Measurements from ENCODE around the gene CRKL.

The CRKL gene

GRCh38 chr22:20881869-20882815 is 35.1 kb upstream of the CRKL start:
- Histone ChIP-seq H3K27me3 (ENCODE audit: insufficient read depth, poor library complexity, severe bottlenecking) (no peaks in the 10 kb centered on the region), H3K27ac (replicated peaks) (no peak overlapping the region), H3K4me3 (replicated peaks; ENCODE audit: insufficient read depth, low read length) (no peak overlapping the region)
- TF ChIP-seq POLR2AphosphoS5 (IDR thresholded peaks at IDR 0.05; ENCODE audit: low read depth) (no peak), REST (IDR thresholded peaks at IDR 0.05; ENCODE audit: insufficient replicate concordance, low read depth) (no peak)
- no peak for DNase-seq (ENCODE audit: low read depth in 1 of 2, low spot score in 1 of 2)

- DNase-seq (ENCODE audit: low read depth in 1 of 2, low spot score in 1 of 2) = no peak
- H3K4me3 ChIP-seq (replicated peaks; ENCODE audit: insufficient read depth, low read length) = no peak overlapping the region
- H3K27ac ChIP-seq (replicated peaks) = no peak overlapping the region
- no peaks in the 10 kb centered on the region for H3K27me3 ChIP-seq (ENCODE audit: insufficient read depth, poor library complexity, severe bottlenecking)
- TF ChIP-seq SPI1 (IDR thresholded peaks at IDR 0.05; ENCODE audit: borderline replicate concordance, low read depth) (no peak), REST (IDR thresholded peaks at IDR 0.05; ENCODE audit: insufficient replicate concordance, low read depth) (no peak), CTCF (IDR thresholded peaks at IDR 0.05; ENCODE audit: insufficient read depth, low read length) (no peak), POLR2AphosphoS5 (IDR thresholded peaks at IDR 0.05; ENCODE audit: low read depth) (no peak), GABPA (IDR thresholded peaks at IDR 0.05; ENCODE audit: low read depth) (no peak)
Observed at GRCh38 chr22:20882855-20883254, 34.4 kb upstream of the CRKL start.

- TF ChIP-seq POLR2AphosphoS5 (IDR thresholded peaks at IDR 0.05; ENCODE audit: low read depth) (no peak), SPI1 (IDR thresholded peaks at IDR 0.05; ENCODE audit: borderline replicate concordance, low read depth) (no peak), REST (IDR thresholded peaks at IDR 0.05; ENCODE audit: insufficient replicate concordance, low read depth) (no peak), GABPA (IDR thresholded peaks at IDR 0.05; ENCODE audit: low read depth) (no peak), CTCF (IDR thresholded peaks at IDR 0.05; ENCODE audit: insufficient read depth, low read length) (no peak)
- no peak for DNase-seq (ENCODE audit: low read depth in 1 of 2, low spot score in 1 of 2)
- no peak overlapping the region for H3K4me3 ChIP-seq (replicated peaks; ENCODE audit: insufficient read depth, low read length)
- H3K27ac ChIP-seq (replicated peaks) = no peak overlapping the region
- H3K27me3 ChIP-seq (ENCODE audit: insufficient read depth, poor library complexity, severe bottlenecking) = no peaks in the 10 kb centered on the region
Observed at GRCh38 chr22:20884454-20884853, 32.8 kb upstream of the CRKL start.
